Effector memory CD4-positive, alpha-beta T cell (primary cell): ENCODE results near the gene IMPA2.
A peak's percentile ranks its signal among the peaks of the same experiment; 100 is the strongest.
"Not testable (repeated sequence)": the region's sequence is repeated elsewhere in the genome, so short reads cannot be mapped to it uniquely, and the experiment has no call there.

Source experiments
- DNase-seq, 3 donors: peaks; one replicate each; pipeline ENCODE4 v3.0.0-alpha.2; 2020
- H3K27ac ChIP-seq: 2 replicates; pipeline ENCODE4 v1.7.0; 2013; ENCODE audit warnings: mild to moderate bottlenecking, low read length, moderate library complexity; ENCODE audit not compliant: insufficient read depth, poor library complexity, severe bottlenecking
- H3K27me3 ChIP-seq: replicated peaks from 2 replicates; pipeline ENCODE4 v1.7.0; 2013; ENCODE audit warnings: mild to moderate bottlenecking, low read length; ENCODE audit not compliant: insufficient read depth, control insufficient read depth, poor library complexity, severe bottlenecking
- H3K36me3 ChIP-seq: 2 replicates; pipeline ENCODE4 v1.7.0; 2013; ENCODE audit warnings: mild to moderate bottlenecking, low read length, moderate library complexity; ENCODE audit not compliant: control insufficient read depth, insufficient read depth
- H3K4me1 ChIP-seq: 2 replicates; pipeline ENCODE4 v1.7.0; 2013; ENCODE audit warnings: low read length, mild to moderate bottlenecking; ENCODE audit not compliant: control insufficient read depth, insufficient read depth, poor library complexity, severe bottlenecking
- H3K4me3 ChIP-seq: 2 replicates; pipeline ENCODE4 v1.7.0; 2013; ENCODE audit warnings: low read length, low read depth, mild to moderate bottlenecking; ENCODE audit not compliant: insufficient read depth, poor library complexity, severe bottlenecking
- H3K9me3 ChIP-seq: 2 replicates; pipeline ENCODE4 v1.7.0; 2013; ENCODE audit warnings: mild to moderate bottlenecking, low read length, moderate library complexity; ENCODE audit not compliant: control insufficient read depth

IMPA2 gene

DNA sequence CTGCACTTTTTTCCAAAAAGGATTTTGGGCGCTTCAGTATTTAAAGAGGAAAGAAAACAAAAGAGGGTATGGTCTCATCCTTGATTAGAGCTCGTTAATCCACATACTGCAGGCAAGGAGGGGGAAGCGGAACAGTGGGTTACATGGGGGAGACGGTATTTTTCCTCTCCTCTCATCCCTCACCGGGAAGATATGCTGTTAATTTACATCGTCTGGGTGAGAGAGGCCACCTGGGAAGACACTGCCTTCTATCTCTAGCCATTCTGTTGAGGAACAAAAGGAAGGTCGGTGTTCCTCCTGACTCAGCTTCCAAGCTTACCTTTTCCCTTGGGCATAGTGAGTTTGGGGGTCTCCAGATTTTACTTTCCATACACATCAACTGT, 52.3 kb downstream of the IMPA2 start:
- H3K27ac ChIP-seq: no peak overlapping the region
- peaks cover 3% of the 10 kb centered on the region for H3K4me1 ChIP-seq

DNA sequence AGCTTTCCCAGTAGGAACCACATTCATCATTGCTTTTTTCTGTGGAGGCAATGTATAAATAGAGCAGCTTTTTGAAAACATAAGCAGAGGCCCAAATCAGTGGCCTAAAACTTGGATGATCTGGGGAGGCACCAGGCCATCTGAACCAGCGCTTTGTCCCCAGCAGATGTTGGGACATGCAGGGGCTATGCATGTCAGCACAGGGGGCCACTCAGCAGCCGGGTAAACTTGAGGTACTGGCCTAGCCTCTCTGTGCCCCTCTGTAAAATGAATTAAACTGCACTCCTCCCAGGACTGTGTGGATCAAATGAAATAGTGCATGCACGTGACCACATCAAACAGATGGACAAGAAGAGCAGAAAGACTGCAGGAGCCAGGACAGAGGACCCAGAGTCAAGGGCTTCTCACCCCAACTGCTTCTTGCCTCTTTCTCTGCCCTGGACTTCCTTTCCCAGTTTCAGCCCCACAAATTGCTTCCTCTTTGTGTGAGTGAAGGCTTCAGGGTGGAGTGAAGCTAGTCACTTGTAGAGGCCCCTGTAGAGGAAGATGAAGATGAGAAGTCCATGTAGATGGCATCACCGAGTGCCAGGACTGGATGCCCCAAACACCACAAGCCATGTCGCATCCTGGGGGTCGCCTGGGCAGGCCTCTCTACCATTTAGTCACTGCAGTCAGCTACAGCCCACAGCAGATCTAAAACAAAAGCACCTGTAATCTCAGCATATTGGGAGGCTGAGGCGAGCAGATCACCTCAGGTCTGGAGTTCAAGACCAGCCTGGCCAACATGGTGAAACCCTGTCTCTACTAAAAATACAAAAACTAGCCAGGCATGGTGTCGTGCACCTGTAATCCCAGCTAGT, 53.2 kb downstream of the IMPA2 start:
- Histone ChIP-seq H3K4me3 (no peak overlapping the region), H3K27me3 (peaks cover 8% of the 10 kb centered on the region), H3K27ac (no peak overlapping the region), H3K36me3 (no peaks in the 10 kb centered on the region), H3K9me3 (no peaks in the 10 kb centered on the region), H3K4me1 (peaks cover 3% of the 10 kb centered on the region)
- no peak for DNase-seq

More for the DNA sequence above, 52.3 kb downstream of the IMPA2 start:
- no peak overlapping the region for H3K4me3 ChIP-seq
- no peaks in the 10 kb centered on the region for H3K36me3 ChIP-seq
- DNase-seq: no peak
- no peaks in the 10 kb centered on the region for H3K9me3 ChIP-seq
- H3K27me3 ChIP-seq: peaks cover 7% of the 10 kb centered on the region

DNA sequence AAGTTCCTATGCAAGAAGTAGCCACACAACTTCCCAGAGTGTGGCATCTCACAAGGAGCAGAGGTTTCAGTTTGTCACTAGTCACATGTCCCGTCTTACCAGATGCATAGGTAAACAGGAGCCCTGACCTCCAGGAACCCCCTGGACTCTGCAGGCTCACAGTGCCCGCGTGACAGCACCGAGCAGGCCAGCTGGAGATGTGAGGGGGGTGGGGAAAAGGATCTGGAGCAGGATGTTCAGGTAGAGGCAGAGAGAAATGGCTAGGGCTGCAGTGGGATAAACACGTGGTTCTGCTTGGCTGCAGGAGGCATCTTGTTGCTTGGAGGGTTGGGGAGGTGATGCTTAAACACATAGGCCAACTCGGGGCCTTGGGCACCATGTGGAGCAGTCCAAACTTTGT, 54.2 kb downstream of the IMPA2 start:
- Histone ChIP-seq H3K4me1 (peaks cover 3% of the 10 kb centered on the region), H3K27ac (no peak overlapping the region), H3K36me3 (no peaks in the 10 kb centered on the region), H3K27me3 (peaks cover 8% of the 10 kb centered on the region), H3K9me3 (no peaks in the 10 kb centered on the region), H3K4me3 (no peak overlapping the region)
- DNase-seq: no peak

DNA sequence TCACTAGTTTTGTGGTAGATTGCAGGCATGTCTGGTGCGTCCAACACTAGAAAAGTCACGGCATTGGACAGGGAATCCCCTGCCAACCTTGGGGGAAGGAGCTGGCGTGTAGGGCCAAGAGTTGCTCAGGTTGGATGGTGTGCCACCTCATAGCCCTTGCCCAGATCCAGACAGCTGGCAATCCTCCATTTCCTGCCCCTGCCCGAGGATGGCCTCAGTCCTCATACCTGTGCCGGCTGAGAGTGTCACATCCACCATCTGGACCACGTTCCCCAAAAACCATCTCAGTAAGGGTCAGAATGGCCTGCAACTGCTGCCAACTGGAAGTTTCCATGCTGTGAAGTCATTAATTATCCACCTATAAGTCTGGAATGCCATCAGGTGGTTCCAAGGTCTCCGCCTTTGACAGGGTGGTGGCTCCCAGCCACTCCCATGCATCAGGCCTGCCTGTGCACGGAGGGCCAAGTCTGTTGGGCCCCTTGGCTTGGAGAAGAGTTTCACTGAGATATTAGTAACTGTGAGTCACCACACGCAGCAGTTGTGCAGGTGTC, 55.0 kb downstream of the IMPA2 start:
- peaks cover 8% of the 10 kb centered on the region for H3K27me3 ChIP-seq
- no peak overlapping the region for H3K27ac ChIP-seq
- peaks cover 3% of the 10 kb centered on the region for H3K4me1 ChIP-seq

DNA sequence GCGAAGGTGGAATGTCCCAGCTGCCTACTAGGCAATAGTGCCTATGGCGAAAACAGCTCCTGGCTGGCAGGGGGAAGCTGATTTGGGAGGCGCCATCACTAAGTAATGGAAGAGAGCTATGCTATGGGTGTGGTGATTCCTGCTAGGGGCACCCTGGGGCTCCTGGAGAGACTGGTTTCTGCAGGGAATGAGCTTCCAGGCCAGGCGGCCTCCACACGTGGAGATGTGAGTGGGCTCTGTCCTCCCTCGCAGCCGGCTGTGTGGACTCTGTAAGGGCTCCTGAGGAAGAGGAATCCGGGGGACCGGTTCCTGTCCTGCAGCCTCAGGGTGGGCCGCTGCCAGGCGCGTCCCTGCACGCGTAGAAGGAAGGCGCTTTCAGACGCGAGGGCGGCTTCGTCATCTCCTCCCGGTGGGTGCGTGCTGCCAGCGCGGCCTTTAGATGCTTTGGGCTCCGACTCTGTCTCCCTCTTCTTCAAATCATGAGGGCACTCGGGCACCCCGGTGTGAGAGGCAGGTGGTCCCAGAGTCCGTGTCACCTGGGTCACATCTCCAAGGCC, 56.9 kb downstream of the IMPA2 start:
- no peak for DNase-seq
- H3K4me1 ChIP-seq: peaks cover 3% of the 10 kb centered on the region
- no peaks in the 10 kb centered on the region for H3K36me3 ChIP-seq
- H3K9me3 ChIP-seq: no peaks in the 10 kb centered on the region
- H3K4me3 ChIP-seq: no peak overlapping the region
- no peak overlapping the region for H3K27ac ChIP-seq
- H3K27me3 ChIP-seq: peaks cover 8% of the 10 kb centered on the region

More for the DNA sequence above, 55.0 kb downstream of the IMPA2 start:
- Histone ChIP-seq H3K4me3 (no peak overlapping the region), H3K36me3 (no peaks in the 10 kb centered on the region), H3K9me3 (no peaks in the 10 kb centered on the region)
- DNase-seq: no peak

DNA sequence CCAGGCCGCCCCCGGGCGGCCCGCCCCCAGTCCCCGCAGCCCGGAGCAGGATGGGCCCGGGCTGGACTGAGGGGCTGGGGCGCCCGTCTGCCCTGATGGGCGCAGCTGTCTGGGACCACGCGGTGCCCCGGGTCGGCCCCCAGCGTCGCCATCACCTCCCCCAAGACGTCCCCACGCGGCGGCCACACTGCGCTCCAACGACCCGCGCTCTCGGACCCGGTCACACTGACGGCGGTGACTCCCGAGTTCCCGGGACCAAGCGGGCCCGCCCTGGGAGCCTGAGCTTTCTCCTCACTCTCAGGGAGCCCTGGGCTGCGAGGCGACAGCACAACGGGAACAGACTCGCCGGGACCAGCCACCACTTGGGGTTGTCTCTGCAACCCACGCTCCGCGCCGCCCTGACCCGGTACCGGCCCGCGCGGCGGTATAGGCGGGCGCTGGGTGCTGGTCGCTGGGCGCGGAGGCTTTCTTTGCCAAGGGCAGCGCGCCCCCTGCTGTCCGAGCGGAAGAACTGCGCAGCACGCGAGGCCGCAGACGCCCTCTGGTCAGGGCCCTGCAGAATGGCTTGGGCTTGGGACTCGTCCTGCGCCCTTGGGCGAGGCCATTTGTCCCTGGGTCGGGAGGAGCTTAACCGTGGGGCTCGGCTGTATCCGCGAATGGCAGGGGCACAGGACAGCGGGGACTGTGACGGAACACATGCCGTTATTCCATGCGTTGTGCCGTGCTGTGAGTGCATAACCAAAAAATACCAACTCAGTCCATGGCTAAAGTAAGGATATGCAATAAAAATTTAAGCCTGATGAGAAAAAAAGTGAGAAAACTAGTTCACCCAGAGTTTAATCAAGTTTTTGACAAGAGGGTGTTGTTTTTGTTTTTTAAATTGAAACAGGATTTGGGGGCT, 57.6 kb downstream of the IMPA2 start:
- H3K27me3 ChIP-seq: peaks cover 8% of the 10 kb centered on the region
- H3K9me3 ChIP-seq: no peaks in the 10 kb centered on the region
- no peaks in the 10 kb centered on the region for H3K36me3 ChIP-seq
- H3K4me3 ChIP-seq: peak overlapping the region; percentile 55
- peak; percentile 34 to 55 (median 39) for DNase-seq
- peaks cover 3% of the 10 kb centered on the region for H3K4me1 ChIP-seq
- H3K27ac ChIP-seq: no peak overlapping the region

DNA sequence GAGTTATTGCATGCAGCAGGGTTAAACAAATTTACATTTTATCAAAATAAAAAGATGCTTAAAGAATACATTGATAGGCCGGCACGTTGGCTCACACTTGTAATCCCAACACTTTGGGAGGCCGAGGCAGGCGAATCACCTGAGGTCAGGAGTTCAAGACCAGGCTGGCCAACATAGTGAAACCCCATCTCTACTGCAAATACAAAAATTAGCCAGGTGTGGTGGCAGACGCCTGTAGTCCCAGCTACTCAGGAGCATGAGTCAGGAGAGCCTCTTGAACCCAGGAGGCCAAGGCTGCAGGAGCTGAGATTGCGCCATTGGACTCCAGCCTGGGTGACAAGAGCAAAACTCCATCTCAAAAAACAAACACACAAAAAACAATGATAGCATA, 58.2 kb downstream of the IMPA2 start:
- DNase-seq, H3K36me3 ChIP-seq: not testable (repeated sequence)

DNA sequence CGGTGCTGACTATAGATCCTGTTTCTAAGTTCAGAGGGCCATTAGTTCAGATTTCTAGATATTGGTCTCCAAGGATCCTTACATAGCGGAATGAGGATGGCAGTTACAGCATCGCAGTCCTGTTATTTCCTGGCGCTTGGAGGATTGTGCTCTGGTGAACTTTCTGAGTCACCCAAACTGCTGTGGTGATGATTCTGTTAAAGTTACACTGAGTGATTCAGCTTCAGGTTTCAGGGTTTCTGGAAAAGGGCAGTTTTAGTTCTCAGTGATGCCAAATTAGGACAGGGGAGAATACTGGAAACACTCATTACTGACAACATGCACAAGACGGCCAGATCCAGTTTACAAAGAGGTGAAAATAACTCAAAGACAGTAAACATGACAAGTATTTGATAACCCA, 60.3 kb downstream of the IMPA2 start:
- Histone ChIP-seq H3K27me3 (peaks cover 8% of the 10 kb centered on the region), H3K4me3 (no peak overlapping the region), H3K27ac (no peak overlapping the region), H3K36me3 (no peaks in the 10 kb centered on the region), H3K4me1 (peaks cover 3% of the 10 kb centered on the region), H3K9me3 (no peaks in the 10 kb centered on the region)
- DNase-seq: no peak

More for the DNA sequence above, 58.2 kb downstream of the IMPA2 start:
- not testable (repeated sequence) for H3K4me1 ChIP-seq, H3K27ac ChIP-seq, H3K27me3 ChIP-seq, H3K4me3 ChIP-seq, H3K9me3 ChIP-seq

DNA sequence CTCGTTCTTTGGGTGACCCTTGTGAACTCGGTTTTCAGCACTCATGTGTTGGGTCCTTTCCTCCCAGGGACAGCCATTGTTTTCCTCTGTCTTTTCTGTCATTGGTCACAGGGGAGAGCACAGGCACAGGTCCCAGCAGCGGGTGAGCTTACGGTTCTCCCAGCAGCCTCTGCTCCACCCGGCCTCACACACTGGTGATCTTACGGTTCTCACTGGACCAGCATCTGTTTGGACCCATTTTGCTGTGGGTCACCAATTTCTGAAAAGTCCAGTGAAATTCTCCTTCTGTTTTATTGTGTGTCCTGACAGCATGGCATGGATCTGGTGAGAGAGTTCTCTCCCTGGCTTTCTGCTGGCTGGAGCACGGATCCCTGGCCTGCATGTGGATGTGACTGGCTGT, 62.5 kb downstream of the IMPA2 start:
- Histone ChIP-seq H3K9me3 (no peaks in the 10 kb centered on the region), H3K4me3 (no peak overlapping the region), H3K4me1 (no peaks in the 10 kb centered on the region), H3K27me3 (no peaks in the 10 kb centered on the region), H3K36me3 (no peaks in the 10 kb centered on the region), H3K27ac (no peak overlapping the region)
- DNase-seq: no peak
